PC-9 (cell line): ENCODE measurements around the gene MUS81. TPM values are rescaled to one million over a fixed set of nuclear protein-coding genes. Genes with fewer than 3 reads are reported as not detected.

ENCODE experiments used
- BruUV-seq: library from RNA; stranded (reverse); fragments of 400-500 nt; replicated peaks from 2 replicates; lab custom pipeline; 2021; lab: Mats Ljungman, UMichigan
- CTCF ChIA-PET: fragments of 300-600 bp; sonication (Branson Sonifier 250); formaldehyde crosslinking; loops from one replicate; lab custom pipeline; 2022; ENCODE audit warnings: antibody characterized with exemption; lab: Charles Lee
- POLR2A ChIA-PET: fragments of 300-600 bp; sonication (Branson Sonifier 250); formaldehyde crosslinking; loops from one replicate; lab custom pipeline; 2022; ENCODE audit warnings: antibody characterized with exemption; ENCODE audit not compliant: unreplicated experiment; lab: Charles Lee
- DNase-seq, 2 experiments: peaks; one replicate each; pipeline versions ENCODE4 v3.0.0 to v3.0.0-alpha.2; 2015 to 2022; ENCODE audit warnings: mixed read lengths in 1 of 2
- H2AFZ ChIP-seq: fragments of 200-600 bp; sonication (generic); 2 replicates; pipeline ENCODE4 v1.8.1; 2017; ENCODE audit warnings: antibody characterized with exemption
- H3F3A ChIP-seq: fragments of 200-600 bp; sonication (generic); 2 replicates; pipeline ENCODE4 v1.8.1; 2017; ENCODE audit warnings: antibody characterized with exemption, mild to moderate bottlenecking, low read depth; ENCODE audit not compliant: insufficient read depth
- H3K27ac ChIP-seq: fragments of 200-600 bp; sonication (generic); 2 replicates; pipeline ENCODE4 v1.6.1; 2016; ENCODE audit warnings: mixed run types
- H3K27me3 ChIP-seq: fragments of 200-600 bp; sonication (generic); 2 replicates; pipeline ENCODE4 v1.6.1; 2016; ENCODE audit warnings: low read depth, mixed run types; ENCODE audit not compliant: insufficient read depth
- H3K36me3 ChIP-seq: fragments of 200-600 bp; sonication (generic); 2 replicates; pipeline ENCODE4 v1.6.1; 2016; ENCODE audit warnings: low read depth, mixed run types
- H3K4me1 ChIP-seq: fragments of 200-600 bp; sonication (generic); replicated peaks from 2 replicates; pipeline ENCODE4 v1.6.1; 2016; ENCODE audit warnings: mixed run types; ENCODE audit not compliant: insufficient read depth
- H3K4me2 ChIP-seq: fragments of 200-600 bp; sonication (generic); 2 replicates; pipeline ENCODE4 v1.6.1; 2017; ENCODE audit warnings: mixed run types
- H3K4me3 ChIP-seq: fragments of 200-600 bp; sonication (generic); 2 replicates; pipeline ENCODE4 v1.6.1; 2016; ENCODE audit warnings: mixed run types
- H3K79me2 ChIP-seq: fragments of 200-600 bp; sonication (generic); 2 replicates; pipeline ENCODE4 v1.6.1; 2017; ENCODE audit warnings: low read depth, mixed run types
- H3K9me2 ChIP-seq: fragments of 200-600 bp; sonication (generic); 2 replicates; pipeline ENCODE4 v1.8.1; 2017; ENCODE audit warnings: mild to moderate bottlenecking; ENCODE audit not compliant: insufficient read depth
- H3K9me3 ChIP-seq: fragments of 200-600 bp; sonication (generic); 2 replicates; pipeline ENCODE4 v1.8.1; 2016; ENCODE audit warnings: low read depth; ENCODE audit not compliant: insufficient read depth
- H4K20me1 ChIP-seq: fragments of 200-600 bp; sonication (generic); 2 replicates; pipeline ENCODE4 v1.8.1; 2017; ENCODE audit not compliant: insufficient read depth
- CTCF ChIP-seq: fragments of 200-600 bp; sonication (generic); conservative IDR thresholded peaks from 2 replicates; pipeline ENCODE4 v1.6.1; 2017; ENCODE audit warnings: mixed run types, antibody characterized with exemption, mild to moderate bottlenecking, moderate library complexity
- EZH2 ChIP-seq: fragments of 200-600 bp; sonication (generic); IDR thresholded peaks from 2 replicates; pipeline ENCODE4 v1.8.0; 2017; ENCODE audit warnings: antibody characterized with exemption, low read depth
- intact Hi-C: fragments of 100-400 bp; cut with micrococcal nuclease; formaldehyde crosslinking; loops from one replicate; pipeline ENCODE4 v1.10.0; 2022; ENCODE audit not compliant: unreplicated experiment
- total RNA-seq: library from RNA; stranded (reverse); gene quantifications from 2 replicates; pipeline ENCODE4 v1.2.3, GENCODE V29; 2021

The MUS81 gene
- total RNA-seq, 1 experiment from 2014 or later = 62.7 TPM

- intact Hi-C loops = no loop called here
- DNase-seq = no peak
- Histone ChIP-seq H3K27ac (no peak overlapping the region), H3F3A (peaks cover 65% of the 10 kb centered on the region), H3K4me3 (no peak overlapping the region), H3K9me3 (no peaks in the 10 kb centered on the region), H3K27me3 (no peaks in the 10 kb centered on the region), H3K9me2 (no peaks in the 10 kb centered on the region), H3K79me2 (peaks cover 46% of the 10 kb centered on the region), H3K4me1 (peaks cover 8% of the 10 kb centered on the region), H2AFZ (no peak overlapping the region), H3K4me2 (no peak overlapping the region), H4K20me1 (peaks cover 46% of the 10 kb centered on the region), H3K36me3 (peaks cover 30% of the 10 kb centered on the region)
- no TSS peak for BruUV-seq
- POLR2A ChIA-PET = no interaction called here
- no peak for TF ChIP-seq CTCF
- TF ChIP-seq EZH2 = no peak
- CTCF ChIA-PET = interaction anchor here (0.6 kb wide), 1 partner anchor 138 kb away, joined by 4 read pairs; no protein-coding TSS in a partner anchor
Measured at GRCh38 chr11:65853246-65853979, 6.8 kb upstream of the MUS81 start.

GRCh38 chr11:65854161-65854592 is 6.1 kb upstream of the MUS81 start:
- BruUV-seq = no TSS peak
- TF ChIP-seq EZH2 = no peak
- no peak for TF ChIP-seq CTCF
- ChIA-PET CTCF (no interaction called here), POLR2A (no interaction called here)
- intact Hi-C loops = no loop called here
- Histone ChIP-seq H3K4me2 (no peak overlapping the region), H2AFZ (no peak overlapping the region), H3K9me3 (no peaks in the 10 kb centered on the region), H3K36me3 (peaks cover 30% of the 10 kb centered on the region), H3F3A (peaks cover 66% of the 10 kb centered on the region), H3K27ac (no peak overlapping the region), H3K4me3 (no peak overlapping the region), H4K20me1 (peaks cover 46% of the 10 kb centered on the region), H3K79me2 (peaks cover 46% of the 10 kb centered on the region), H3K4me1 (peaks cover 8% of the 10 kb centered on the region), H3K9me2 (no peaks in the 10 kb centered on the region), H3K27me3 (no peaks in the 10 kb centered on the region)
- no peak for DNase-seq

- ChIA-PET CTCF (no interaction called here), POLR2A (interaction anchor here (0.6 kb wide), 1 partner anchor 143 kb away, joined by 3 read pairs; no protein-coding TSS in a partner anchor)
- H3K27me3 ChIP-seq = no peaks in the 10 kb centered on the region
- TF ChIP-seq CTCF (no peak), EZH2 (no peak)
- no peak overlapping the region; the same call in 1 of the 2 replicates for H3K4me3 ChIP-seq
- peaks cover 30% of the 10 kb centered on the region for H3K36me3 ChIP-seq
- intact Hi-C loops = no loop called here
- no TSS peak for BruUV-seq
- no peak for DNase-seq
- peaks cover 46% of the 10 kb centered on the region for H4K20me1 ChIP-seq
- peaks cover 67% of the 10 kb centered on the region for H3F3A ChIP-seq
- no peaks in the 10 kb centered on the region for H3K9me2 ChIP-seq
- H3K9me3 ChIP-seq = no peaks in the 10 kb centered on the region
- peak overlapping the region; percentile 91; the same call in 1 of the 2 replicates for H3K4me2 ChIP-seq
- H3K27ac ChIP-seq = no peak overlapping the region
- peaks cover 46% of the 10 kb centered on the region for H3K79me2 ChIP-seq
- no peak overlapping the region for H2AFZ ChIP-seq
- peaks cover 13% of the 10 kb centered on the region for H3K4me1 ChIP-seq
Measured at GRCh38 chr11:65854852-65855837, 5.1 kb upstream of the MUS81 start.
